ENCODE results near the gene ZMYM4. TPM values are rescaled to one million over a fixed set of nuclear protein-coding genes. Genes with fewer than 3 reads are reported as not detected.
"Not testable (repeated sequence)": the region's sequence is repeated elsewhere in the genome, so short reads cannot be mapped to it uniquely, and the experiment has no call there.

The ZMYM4 gene
- 10 to 100 TPM; 30.9 to 32.7 TPM for total RNA-seq

- Mint-ChIP-seq H3K36me3 (peaks cover 14% of the 10 kb centered on the region), H3K4me3 (peak within 1 kb of the TSS; percentile 86), H3K27ac (peak within 1 kb of the TSS; percentile 89), H3K27me3 (peaks cover 17% of the 10 kb centered on the region), H3K4me1 (peaks cover 32% of the 10 kb centered on the region), H3K9me3 (peaks cover 4% of the 10 kb centered on the region)
- DNase-seq = peak; percentile 91
Measured at GRCh38 chr1:35268282-35269200, at the start of gene ZMYM4. ZMYM4 (plus strand) TSS chr1:35268709; CDS start chr1:35269047, 338 bp downstream.

GRCh38 chr1:35220976-35221375, 47.5 kb upstream of the ZMYM4 start:
- H3K36me3 Mint-ChIP-seq = no peaks in the 10 kb centered on the region
- no peaks in the 10 kb centered on the region for H3K9me3 Mint-ChIP-seq
- no peaks in the 10 kb centered on the region for H3K27me3 Mint-ChIP-seq
- H3K27ac Mint-ChIP-seq = no peak overlapping the region
- peak; percentile 7 for DNase-seq
- H3K4me3 Mint-ChIP-seq = no peak overlapping the region
- H3K4me1 Mint-ChIP-seq = no peaks in the 10 kb centered on the region

- H3K36me3 Mint-ChIP-seq = no peaks in the 10 kb centered on the region
- H3K4me1 Mint-ChIP-seq = no peaks in the 10 kb centered on the region
- no peak overlapping the region for H3K4me3 Mint-ChIP-seq
- DNase-seq = no peak
- no peaks in the 10 kb centered on the region for H3K9me3 Mint-ChIP-seq
- H3K27me3 Mint-ChIP-seq = no peaks in the 10 kb centered on the region
- H3K27ac Mint-ChIP-seq = no peak overlapping the region
Measured at GRCh38 chr1:35222322-35223083, 46.0 kb upstream of the ZMYM4 start.

- H3K27ac Mint-ChIP-seq = no peak overlapping the region
- no peaks in the 10 kb centered on the region for H3K9me3 Mint-ChIP-seq
- H3K4me3 Mint-ChIP-seq = no peak overlapping the region
- H3K4me1 Mint-ChIP-seq = no peaks in the 10 kb centered on the region
- DNase-seq = no peak
- H3K27me3 Mint-ChIP-seq = no peaks in the 10 kb centered on the region
- no peaks in the 10 kb centered on the region for H3K36me3 Mint-ChIP-seq
Measured at GRCh38 chr1:35223084-35223630, 45.4 kb upstream of the ZMYM4 start.

- H3K4me1 Mint-ChIP-seq = peaks cover 14% of the 10 kb centered on the region
- H3K27me3 Mint-ChIP-seq = no peaks in the 10 kb centered on the region
- DNase-seq = no peak
- no peak overlapping the region for H3K4me3 Mint-ChIP-seq
- peaks cover 5% of the 10 kb centered on the region for H3K9me3 Mint-ChIP-seq
- no peak overlapping the region for H3K27ac Mint-ChIP-seq
- no peaks in the 10 kb centered on the region for H3K36me3 Mint-ChIP-seq
Measured at GRCh38 chr1:35226546-35226945, 42.0 kb upstream of the ZMYM4 start.

- H3K4me3 Mint-ChIP-seq = no peak overlapping the region
- H3K4me1 Mint-ChIP-seq = peaks cover 14% of the 10 kb centered on the region
- H3K9me3 Mint-ChIP-seq = peaks cover 5% of the 10 kb centered on the region
- H3K27ac Mint-ChIP-seq = peak overlapping the region; percentile 26
- no peaks in the 10 kb centered on the region for H3K36me3 Mint-ChIP-seq
- peak; percentile 14 for DNase-seq
- H3K27me3 Mint-ChIP-seq = no peaks in the 10 kb centered on the region
Measured at GRCh38 chr1:35229587-35230360, 38.7 kb upstream of the ZMYM4 start.

- Mint-ChIP-seq H3K36me3 (no peaks in the 10 kb centered on the region), H3K27me3 (no peaks in the 10 kb centered on the region), H3K9me3 (peaks cover 5% of the 10 kb centered on the region), H3K4me1 (peaks cover 14% of the 10 kb centered on the region), H3K27ac (no peak overlapping the region), H3K4me3 (no peak overlapping the region)
- DNase-seq = no peak
Measured at GRCh38 chr1:35231287-35231686, 37.2 kb upstream of the ZMYM4 start.

GRCh38 chr1:35236772-35237171, 31.7 kb upstream of the ZMYM4 start:
- not testable (repeated sequence) for H3K4me3 Mint-ChIP-seq, H3K27ac Mint-ChIP-seq, H3K9me3 Mint-ChIP-seq, H3K27me3 Mint-ChIP-seq, H3K4me1 Mint-ChIP-seq, H3K36me3 Mint-ChIP-seq, DNase-seq

GRCh38 chr1:35243691-35244090, 24.8 kb upstream of the ZMYM4 start:
- Mint-ChIP-seq H3K9me3 (no peaks in the 10 kb centered on the region), H3K4me3 (no peak overlapping the region), H3K27me3 (no peaks in the 10 kb centered on the region), H3K4me1 (no peaks in the 10 kb centered on the region), H3K36me3 (no peaks in the 10 kb centered on the region), H3K27ac (no peak overlapping the region)
- no peak for DNase-seq

- H3K4me3 Mint-ChIP-seq = no peak overlapping the region
- H3K36me3 Mint-ChIP-seq = no peaks in the 10 kb centered on the region
- H3K9me3 Mint-ChIP-seq = no peaks in the 10 kb centered on the region
- no peak for DNase-seq
- H3K4me1 Mint-ChIP-seq = no peaks in the 10 kb centered on the region
- no peak overlapping the region for H3K27ac Mint-ChIP-seq
- H3K27me3 Mint-ChIP-seq = no peaks in the 10 kb centered on the region
Measured at GRCh38 chr1:35247256-35247655, 21.3 kb upstream of the ZMYM4 start.

- Mint-ChIP-seq H3K36me3 (no peaks in the 10 kb centered on the region), H3K4me1 (no peaks in the 10 kb centered on the region), H3K27me3 (no peaks in the 10 kb centered on the region), H3K9me3 (no peaks in the 10 kb centered on the region), H3K27ac (no peak overlapping the region), H3K4me3 (no peak overlapping the region)
- DNase-seq = no peak
Measured at GRCh38 chr1:35253941-35254340, 14.6 kb upstream of the ZMYM4 start.

- Mint-ChIP-seq H3K27me3 (no peaks in the 10 kb centered on the region), H3K4me3 (no peak overlapping the region), H3K36me3 (no peaks in the 10 kb centered on the region)
Measured at GRCh38 chr1:35255276-35255675, 13.2 kb upstream of the ZMYM4 start.

GRCh38 chr1:35259561-35259960, 8.9 kb upstream of the ZMYM4 start:
- Mint-ChIP-seq H3K9me3 (no peaks in the 10 kb centered on the region), H3K27ac (no peak overlapping the region), H3K4me3 (no peak overlapping the region), H3K27me3 (peaks cover 9% of the 10 kb centered on the region), H3K4me1 (no peaks in the 10 kb centered on the region), H3K36me3 (no peaks in the 10 kb centered on the region)
- DNase-seq = no peak

More at GRCh38 chr1:35255276-35255675, 13.2 kb upstream of the ZMYM4 start:
- Mint-ChIP-seq H3K9me3 (no peaks in the 10 kb centered on the region), H3K4me1 (no peaks in the 10 kb centered on the region), H3K27ac (no peak overlapping the region)
- DNase-seq = no peak

GRCh38 chr1:35261412-35262120, 6.9 kb upstream of the ZMYM4 start:
- Mint-ChIP-seq H3K27me3 (peaks cover 20% of the 10 kb centered on the region), H3K9me3 (no peaks in the 10 kb centered on the region), H3K4me1 (peaks cover 3% of the 10 kb centered on the region), H3K4me3 (no peak overlapping the region), H3K27ac (no peak overlapping the region), H3K36me3 (no peaks in the 10 kb centered on the region)
- DNase-seq = no peak
